ENCODE data around the gene HOXB5. TPM values are rescaled to one million over a fixed set of nuclear protein-coding genes. Genes with fewer than 3 reads are reported as not detected.

The HOXB5 gene
- total RNA-seq, 2 donors from 2014 or later: not detected

DNA sequence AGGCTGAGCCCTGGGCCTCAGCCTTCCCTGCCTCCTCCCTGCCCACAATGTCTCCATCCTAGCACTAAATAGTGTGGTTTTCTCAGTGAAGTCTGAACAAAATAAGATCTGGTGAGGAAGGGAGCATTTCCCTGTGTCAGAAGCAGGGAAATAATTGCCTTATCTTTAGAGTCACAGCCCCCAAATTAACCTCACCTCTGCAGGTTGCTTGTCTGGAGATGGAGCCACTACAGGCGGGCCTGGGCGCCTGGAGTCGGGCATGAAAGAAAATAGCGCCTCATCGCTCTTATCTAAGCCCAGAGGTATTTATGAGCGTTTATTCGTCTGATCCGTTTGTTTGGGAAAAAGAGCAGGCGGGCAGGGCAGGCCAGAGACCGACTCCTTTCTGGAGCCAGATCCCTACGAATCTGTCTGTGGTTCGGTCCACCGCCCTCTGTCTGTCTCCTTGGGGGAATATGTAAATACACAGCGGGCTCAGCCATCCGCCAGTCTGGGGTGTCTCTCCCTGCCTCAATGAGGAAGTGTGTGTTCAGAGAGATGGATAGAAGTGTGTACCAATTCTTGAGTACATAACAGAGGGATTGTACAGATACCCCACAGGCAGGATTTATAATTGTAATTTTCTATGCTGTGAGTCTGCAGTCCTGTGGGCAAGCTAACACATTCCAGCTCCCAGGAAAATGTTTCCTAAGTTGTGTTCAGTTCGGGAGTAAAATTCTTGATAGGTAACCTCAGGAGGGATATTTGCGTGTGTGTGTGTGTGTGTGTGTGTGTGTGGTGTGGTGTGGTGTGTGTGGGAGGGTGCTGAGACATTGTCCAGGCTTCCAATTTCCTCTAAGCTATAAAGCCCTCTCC is 6.9 kb upstream of the HOXB5 start:
- no peak for DNase-seq (ENCODE audit: low spot score in 2 of 2)
- H3K36me3 Mint-ChIP-seq: peaks cover 0 to under 1% of the 10 kb centered on the region in 2 donors
- no peak for ATAC-seq
- no peaks in the 10 kb centered on the region for H3K9me3 Mint-ChIP-seq
- no peak overlapping the region for H3K27ac Mint-ChIP-seq

DNA sequence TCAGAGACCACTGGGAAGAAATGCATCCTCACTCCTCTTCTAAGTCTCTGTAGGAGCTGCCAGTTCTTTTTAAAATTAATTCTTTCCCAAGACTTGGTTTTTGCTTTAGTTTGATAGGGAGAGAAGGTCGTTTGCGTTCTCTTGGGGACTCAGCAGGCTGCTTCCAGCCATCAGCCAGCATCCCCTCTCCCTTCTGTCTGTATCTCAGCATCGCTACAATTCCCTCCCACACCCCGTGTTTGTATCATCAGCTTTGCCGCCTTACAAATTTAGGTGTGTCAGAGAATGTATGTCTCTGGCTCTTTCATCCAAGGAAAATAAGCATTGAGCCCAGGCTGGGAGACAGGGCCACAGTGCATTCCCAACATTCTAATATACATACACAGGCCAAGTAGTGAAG is 5.8 kb upstream of the HOXB5 start:
- Mint-ChIP-seq H3K27ac (no peak overlapping the region), H3K36me3 (peaks cover 0 to 4% of the 10 kb centered on the region in 2 donors), H3K9me3 (no peaks in the 10 kb centered on the region)
- ATAC-seq (no peak), DNase-seq (ENCODE audit: low spot score in 2 of 2) (no peak)

DNA sequence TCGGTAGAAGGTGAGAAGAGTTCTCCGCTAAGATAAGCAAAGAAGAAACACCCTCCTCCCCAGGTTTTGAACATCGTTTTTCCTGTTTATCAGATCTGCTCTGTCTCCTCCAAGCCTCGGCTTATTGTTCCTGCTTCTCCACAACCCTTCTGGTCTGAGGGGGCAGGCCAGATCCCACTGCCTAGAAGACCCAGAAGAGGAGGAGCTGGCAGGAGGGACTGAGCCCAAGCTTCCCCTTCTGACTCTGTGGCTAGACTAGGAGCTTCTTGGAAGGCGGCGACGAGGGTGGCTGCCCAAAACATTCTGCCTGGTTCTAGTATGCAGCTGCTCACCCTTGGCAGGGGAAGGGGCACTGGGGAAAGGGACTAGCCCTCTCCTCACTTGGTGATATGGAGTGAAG is 5.2 kb upstream of the HOXB5 start:
- H3K27ac Mint-ChIP-seq: no peak overlapping the region
- no peak for ATAC-seq

DNA sequence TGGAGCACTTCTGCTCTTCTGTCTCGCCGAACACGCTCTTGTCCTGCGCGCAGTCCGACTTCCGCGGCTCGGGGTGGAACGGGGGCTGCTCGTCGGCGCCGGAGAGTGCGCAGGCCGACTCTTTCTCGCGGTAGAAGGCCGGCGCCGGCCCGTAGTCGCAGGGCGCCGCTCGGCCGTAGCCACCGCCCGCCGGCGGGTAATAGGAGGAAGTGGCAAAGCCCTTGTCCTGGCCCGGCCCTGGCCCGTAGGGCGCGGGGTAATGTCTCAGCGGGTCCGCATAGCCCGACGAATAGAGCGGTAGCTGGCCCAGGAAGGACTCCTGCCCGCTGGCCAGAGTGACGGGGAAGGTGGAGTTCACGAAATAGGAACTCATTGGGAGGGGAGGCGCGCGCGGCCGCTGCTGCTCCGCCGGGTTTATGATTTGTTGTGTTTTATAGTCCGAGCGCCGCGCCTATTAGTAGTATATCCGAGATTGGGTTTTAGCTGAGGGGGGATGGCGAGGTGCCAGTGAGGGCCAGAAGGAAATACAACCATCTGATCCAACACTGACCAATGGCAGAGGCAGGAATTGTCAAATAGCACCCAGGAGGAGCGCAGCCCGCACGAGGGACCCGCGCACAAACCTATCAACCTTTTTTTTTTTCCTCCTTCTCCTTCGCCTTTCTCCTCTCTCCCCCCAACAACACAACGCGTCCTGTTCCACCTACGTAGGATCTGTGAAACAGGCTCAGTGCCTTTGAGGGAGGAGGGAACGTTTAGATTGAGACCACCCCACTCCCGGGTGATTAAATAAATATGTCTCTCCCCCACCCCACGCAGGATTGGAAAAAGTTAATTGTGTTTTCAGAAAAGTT is 4.4 kb upstream of the HOXB5 start:
- H3K36me3 Mint-ChIP-seq: peaks cover 0 to 4% of the 10 kb centered on the region in 2 donors
- DNase-seq (ENCODE audit: low spot score in 2 of 2) (no peak), ATAC-seq (peak; percentile 19 to 47)
- H3K9me3 Mint-ChIP-seq: no peaks in the 10 kb centered on the region
- no peak overlapping the region for H3K27ac Mint-ChIP-seq

More for the DNA sequence above, 5.2 kb upstream of the HOXB5 start:
- no peak for DNase-seq (ENCODE audit: low spot score in 2 of 2)
- peaks cover 0 to 4% of the 10 kb centered on the region in 2 donors for H3K36me3 Mint-ChIP-seq
- H3K9me3 Mint-ChIP-seq: no peaks in the 10 kb centered on the region

DNA sequence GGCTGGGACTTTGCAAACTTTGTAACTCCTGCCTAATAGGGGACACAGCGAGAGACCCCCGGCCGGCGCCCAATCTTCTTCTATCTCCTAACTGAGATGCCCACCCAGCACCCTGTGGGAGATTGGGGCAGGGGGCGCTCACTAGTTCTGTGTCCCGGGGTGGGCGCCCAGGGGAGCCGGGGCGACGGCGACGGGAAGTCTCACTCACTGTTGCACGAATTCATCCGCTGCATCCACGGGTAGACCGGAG is 3.9 kb upstream of the HOXB5 start:
- H3K9me3 Mint-ChIP-seq: no peaks in the 10 kb centered on the region
- DNase-seq (ENCODE audit: low spot score in 2 of 2): no peak
- ATAC-seq: peak in 1 of 2 donors; percentile 36
- H3K27ac Mint-ChIP-seq: no peak overlapping the region
- peaks cover 0 to 4% of the 10 kb centered on the region in 2 donors for H3K36me3 Mint-ChIP-seq

DNA sequence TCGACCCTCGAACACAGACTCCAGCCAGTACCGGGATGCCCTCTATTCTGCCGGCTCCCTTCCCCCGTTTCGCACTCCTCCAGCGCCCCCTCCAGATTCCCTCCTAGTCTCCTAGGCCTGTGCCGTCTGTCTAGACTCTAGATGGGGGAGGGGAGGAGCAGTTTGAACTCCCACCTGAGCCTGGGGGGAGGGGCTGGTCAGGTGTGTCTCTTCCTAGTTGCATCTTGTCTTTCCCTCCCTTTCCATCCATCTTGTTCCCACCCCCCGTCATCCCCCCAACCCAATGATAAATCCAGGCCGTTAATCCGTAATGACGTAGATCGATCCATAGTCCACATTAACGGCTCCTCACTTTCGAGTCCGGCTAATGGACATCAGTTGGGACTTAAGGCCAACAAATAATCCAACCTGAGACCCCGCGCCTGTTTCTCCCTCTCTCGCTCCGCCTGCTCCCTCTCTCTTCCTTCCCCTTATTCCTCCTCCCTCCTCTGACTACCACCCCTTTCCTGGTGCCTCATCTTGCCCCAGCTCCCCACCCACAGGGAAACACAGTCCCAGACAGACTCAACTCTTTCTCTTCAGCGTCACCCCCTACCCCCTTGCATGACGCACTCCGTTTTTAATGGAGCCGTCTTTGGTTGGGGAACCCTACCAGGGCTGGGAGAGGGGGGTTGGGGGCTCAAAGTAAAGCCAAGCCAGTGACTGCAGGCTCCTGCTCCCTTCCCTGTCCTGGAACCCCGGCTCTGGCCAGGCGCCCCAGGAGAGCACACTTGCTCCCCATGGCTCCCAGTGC is 3.4 kb upstream of the HOXB5 start:
- H3K27ac Mint-ChIP-seq: no peak overlapping the region
- no peak for ATAC-seq
- H3K36me3 Mint-ChIP-seq: peaks cover 0 to 4% of the 10 kb centered on the region in 2 donors
- no peak for DNase-seq (ENCODE audit: low spot score in 2 of 2)
- no peaks in the 10 kb centered on the region for H3K9me3 Mint-ChIP-seq

DNA sequence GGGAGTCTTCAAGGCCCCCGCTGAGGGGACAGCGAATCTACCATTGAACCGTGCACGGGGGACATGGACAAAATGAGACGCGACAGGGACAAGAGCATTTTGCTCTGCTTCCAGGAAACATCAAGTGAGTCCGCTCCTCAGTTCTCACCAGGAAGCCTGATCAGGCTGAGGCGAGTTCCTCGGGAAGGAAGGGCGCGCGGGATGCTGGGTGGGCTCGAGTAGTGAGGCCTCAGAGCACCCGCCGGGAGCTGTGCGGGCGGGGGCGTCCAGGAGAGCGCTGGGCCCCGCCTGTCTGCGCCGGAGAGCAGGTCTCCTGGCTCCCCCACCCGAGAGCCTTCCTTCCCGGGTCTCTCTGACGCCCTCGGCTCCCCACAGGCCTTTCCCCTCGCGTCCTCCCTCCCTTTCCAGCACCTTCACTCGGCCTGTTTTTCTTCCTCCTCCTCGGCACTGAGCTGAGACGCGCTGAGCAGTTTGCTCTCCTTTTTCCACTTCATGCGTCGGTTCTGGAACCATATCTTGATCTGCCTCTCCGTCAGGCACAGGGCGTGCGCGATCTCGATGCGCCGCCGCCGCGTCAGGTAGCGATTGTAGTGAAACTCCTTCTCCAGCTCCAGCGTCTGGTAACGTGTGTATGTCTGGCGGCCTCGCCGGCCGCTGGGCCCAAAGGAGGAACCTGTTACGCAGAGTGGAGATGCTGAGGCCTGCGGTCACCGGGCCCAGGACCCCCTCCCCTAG is 2.6 kb upstream of the HOXB5 start:
- peak in 1 of 2 donors; percentile 61 for DNase-seq (ENCODE audit: low spot score in 2 of 2)
- Mint-ChIP-seq H3K27ac (no peak overlapping the region), H3K36me3 (peaks cover 0 to 4% of the 10 kb centered on the region in 2 donors), H3K9me3 (no peaks in the 10 kb centered on the region)
- peak in 1 of 2 donors; percentile 45 for ATAC-seq

DNA sequence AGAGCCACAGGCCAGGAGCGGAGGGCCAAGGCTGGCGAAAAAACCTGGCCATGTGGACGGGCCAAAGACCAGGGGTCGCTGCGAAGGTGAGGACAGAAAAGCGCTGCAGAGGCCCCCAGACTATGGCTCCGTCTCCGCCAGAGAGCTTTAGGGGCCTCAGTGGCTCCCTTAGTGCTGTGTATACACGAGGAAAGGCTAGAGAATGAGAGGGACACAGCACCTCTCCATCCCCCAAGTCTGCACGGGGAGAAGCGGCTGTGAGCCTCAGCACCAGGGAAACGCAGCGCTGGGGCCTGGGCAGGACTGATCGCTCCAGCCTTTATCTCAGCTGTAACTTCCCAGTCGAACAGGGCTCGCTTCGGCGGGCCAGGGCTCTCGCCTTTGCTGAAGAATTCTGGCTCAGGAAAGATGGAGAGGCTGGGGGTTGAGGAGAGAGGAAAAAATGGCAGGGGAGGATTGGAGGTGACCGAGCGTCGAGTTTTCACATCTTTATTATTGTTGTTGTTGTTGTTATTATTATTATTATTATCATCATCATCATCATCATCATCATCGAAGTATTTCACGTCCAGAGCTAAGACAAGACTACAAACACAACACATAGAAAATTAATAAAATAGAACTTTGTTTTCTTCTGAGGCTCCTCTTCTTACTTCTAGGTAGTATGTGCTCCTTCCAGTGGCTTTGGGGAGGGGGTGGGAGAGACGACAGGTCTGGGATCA is 1.9 kb upstream of the HOXB5 start:
- DNase-seq (ENCODE audit: low spot score in 2 of 2): no peak

DNA sequence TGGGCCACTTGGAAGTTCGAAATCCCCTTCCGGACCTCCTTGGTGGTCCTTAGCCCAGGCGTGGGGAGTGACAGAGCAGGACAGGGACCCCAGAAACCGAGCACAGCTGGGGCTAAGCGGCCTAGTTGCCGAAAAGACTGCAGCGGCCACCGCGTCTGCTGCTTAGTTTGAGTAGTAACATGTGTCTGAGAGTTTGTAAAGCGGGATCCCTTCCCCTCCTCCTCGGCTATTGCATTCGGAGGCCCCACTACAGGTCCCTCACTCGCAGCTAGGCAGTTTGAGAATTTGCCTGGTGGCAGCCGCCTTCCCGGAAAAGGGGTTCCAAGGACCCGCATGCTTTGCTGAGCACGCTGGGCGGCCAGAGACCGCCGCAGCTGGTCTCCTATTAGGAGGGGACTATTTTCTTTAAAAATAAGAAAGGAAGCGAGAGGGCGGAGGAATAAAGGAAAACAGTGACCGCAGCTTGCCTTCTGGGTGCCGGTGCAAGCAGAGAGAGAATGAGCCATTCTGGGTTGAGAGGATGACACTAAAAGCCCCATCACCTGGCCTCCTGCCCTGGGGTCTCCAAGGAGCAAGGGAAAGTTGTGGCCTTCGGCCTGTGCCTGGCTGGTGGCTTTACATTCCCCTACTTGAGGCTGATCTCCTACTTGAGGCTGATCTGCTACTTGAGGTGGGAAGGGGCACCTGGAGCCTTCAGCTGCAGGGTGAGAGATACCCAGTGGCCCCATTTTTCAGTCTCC is 1.1 kb upstream of the HOXB5 start:
- Mint-ChIP-seq H3K36me3 (peaks cover 0 to 4% of the 10 kb centered on the region in 2 donors), H3K9me3 (no peaks in the 10 kb centered on the region), H3K27ac (no peak overlapping the region)
- DNase-seq (ENCODE audit: low spot score in 2 of 2): no peak
- no peak for ATAC-seq

More for the DNA sequence above, 1.9 kb upstream of the HOXB5 start:
- no peaks in the 10 kb centered on the region for H3K9me3 Mint-ChIP-seq
- ATAC-seq: no peak
- peaks cover 0 to 4% of the 10 kb centered on the region in 2 donors for H3K36me3 Mint-ChIP-seq
- H3K27ac Mint-ChIP-seq: no peak overlapping the region

DNA sequence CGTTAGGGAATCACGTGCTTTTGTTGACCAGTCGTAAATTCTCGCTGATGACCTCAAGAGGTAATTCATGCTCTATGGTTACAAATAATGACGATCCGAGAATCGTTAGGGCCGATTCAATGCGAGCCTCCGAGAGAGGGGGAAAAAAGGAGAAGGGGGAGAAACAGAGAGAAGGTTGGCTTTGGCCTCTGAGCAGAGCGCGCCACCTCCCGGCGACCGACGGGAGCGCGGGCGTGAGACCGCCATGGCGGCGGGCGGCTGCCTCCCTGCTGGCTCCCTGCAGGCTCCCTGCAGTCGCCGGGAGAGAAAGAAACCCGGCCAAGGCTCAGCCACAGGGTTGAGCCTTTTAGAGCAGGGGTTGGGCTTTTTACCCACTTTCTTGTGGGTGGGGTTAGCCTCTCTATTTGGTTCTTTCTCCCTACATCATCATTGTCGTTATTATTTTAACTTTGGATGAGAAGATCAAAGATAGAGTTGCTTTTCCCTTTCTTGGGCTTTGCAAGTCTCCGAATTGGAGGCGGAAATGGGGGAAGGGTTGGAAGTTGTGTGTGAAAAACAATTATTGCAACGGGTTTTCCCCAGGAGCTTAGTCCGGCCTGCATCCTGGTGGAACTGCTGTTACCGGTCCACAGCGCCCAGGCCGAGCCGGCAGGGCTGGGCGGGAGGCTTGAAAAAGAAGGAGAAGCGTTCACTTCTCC is 410 bp upstream of the HOXB5 start:
- H3K9me3 Mint-ChIP-seq: no peaks in the 10 kb centered on the region
- ATAC-seq: peak; percentile 65 to 66

DNA sequence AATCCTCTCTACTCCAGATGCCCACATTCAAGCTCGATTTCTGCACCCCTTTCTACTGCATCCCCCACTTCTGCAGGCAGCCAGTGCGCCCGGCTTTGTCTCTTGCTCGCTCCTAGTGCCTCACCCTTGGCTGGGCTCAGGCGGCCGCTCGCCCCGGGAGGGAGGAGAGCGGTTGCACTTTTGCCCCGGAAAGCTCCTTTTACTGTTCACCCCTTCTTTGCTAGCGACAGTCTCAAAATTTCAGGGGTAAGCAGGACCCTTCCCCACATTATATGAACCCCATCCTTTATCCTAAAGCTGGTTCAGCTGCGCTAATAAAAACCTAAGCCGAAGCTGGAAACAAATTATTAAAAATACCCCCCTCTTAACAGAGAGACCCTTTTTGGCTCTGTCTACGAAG is 1.0 kb downstream of the HOXB5 start:
- DNase-seq (ENCODE audit: low spot score in 2 of 2) (no peak), ATAC-seq (peak in 1 of 2 donors; percentile 35)
- Mint-ChIP-seq H3K27ac (no peak overlapping the region), H3K36me3 (peaks cover 0 to 4% of the 10 kb centered on the region in 2 donors), H3K9me3 (no peaks in the 10 kb centered on the region)

More for the DNA sequence above, 410 bp upstream of the HOXB5 start:
- peaks cover 0 to 4% of the 10 kb centered on the region in 2 donors for H3K36me3 Mint-ChIP-seq
- no peak overlapping the region for H3K27ac Mint-ChIP-seq
- DNase-seq (ENCODE audit: low spot score in 2 of 2): peak; percentile 72 to 95

DNA sequence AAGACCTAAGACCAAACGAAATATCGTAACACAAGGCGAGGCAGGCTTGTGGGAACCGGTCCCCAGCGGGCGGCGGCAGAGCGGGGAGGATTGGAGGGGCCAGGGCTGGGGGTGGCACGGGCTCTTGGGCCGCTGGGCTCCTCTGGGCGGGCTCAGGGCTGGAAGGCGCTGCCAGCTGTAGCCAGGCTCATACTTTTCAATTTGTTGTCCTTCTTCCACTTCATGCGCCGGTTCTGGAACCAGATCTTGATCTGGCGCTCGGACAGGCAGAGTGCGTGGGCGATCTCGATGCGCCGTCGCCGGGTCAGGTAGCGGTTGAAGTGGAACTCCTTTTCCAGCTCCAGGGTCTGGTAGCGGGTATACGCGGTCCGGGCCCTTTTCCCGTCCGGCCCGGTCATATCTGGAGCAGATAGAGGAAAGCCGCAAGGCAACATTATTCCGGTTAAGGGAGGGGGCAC is 1.5 kb downstream of the HOXB5 start:
- Mint-ChIP-seq H3K36me3 (peaks cover 0 to 4% of the 10 kb centered on the region in 2 donors), H3K9me3 (no peaks in the 10 kb centered on the region), H3K27ac (no peak overlapping the region)
- ATAC-seq (no peak), DNase-seq (ENCODE audit: low spot score in 2 of 2) (no peak)

DNA sequence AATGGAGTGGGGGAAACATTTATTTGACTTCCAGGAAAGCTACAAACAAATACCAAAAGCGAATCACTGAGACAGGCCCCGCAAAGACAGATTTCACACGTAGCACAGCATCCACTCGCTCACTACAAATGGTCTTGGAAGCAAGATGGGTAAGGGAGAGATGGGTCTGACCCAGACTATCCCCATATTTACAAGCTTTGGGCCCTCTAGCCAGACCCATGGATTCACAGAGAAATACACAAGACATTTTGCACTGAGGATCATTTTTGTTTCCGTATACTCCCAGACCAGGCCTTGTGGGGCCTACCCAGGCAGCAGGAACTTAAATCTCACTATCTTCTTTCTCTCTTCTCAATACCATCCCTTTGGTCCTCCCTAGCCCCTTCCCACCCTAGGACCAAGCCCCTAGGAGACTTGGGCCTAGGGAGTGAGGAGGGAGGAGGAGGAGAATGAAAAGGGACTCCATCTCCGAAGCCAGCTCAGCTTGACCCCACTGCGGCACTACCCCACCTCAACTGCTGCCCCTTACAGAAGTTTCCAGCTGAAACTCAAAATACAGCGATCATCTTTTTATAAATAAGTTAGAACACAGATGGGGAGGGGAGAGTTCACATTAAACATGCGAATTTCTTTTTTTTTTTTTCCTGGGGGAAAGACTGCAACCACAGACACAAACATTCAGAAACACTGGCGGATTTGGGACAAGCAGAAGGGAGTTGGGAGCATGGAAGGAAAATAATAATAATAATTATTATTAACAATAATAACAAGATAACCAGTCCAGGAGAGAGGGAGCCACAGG is 2.1 kb downstream of the HOXB5 start:
- no peak for ATAC-seq

More for the DNA sequence above, 2.1 kb downstream of the HOXB5 start:
- no peak for DNase-seq (ENCODE audit: low spot score in 2 of 2)
- Mint-ChIP-seq H3K27ac (no peak overlapping the region), H3K9me3 (no peaks in the 10 kb centered on the region), H3K36me3 (peaks cover 0 to 4% of the 10 kb centered on the region in 2 donors)
